Measurements from ENCODE around the gene RBPMS2.
A peak's percentile ranks its signal among the peaks of the same experiment; 100 is the strongest.

Gene RBPMS2

DNA sequence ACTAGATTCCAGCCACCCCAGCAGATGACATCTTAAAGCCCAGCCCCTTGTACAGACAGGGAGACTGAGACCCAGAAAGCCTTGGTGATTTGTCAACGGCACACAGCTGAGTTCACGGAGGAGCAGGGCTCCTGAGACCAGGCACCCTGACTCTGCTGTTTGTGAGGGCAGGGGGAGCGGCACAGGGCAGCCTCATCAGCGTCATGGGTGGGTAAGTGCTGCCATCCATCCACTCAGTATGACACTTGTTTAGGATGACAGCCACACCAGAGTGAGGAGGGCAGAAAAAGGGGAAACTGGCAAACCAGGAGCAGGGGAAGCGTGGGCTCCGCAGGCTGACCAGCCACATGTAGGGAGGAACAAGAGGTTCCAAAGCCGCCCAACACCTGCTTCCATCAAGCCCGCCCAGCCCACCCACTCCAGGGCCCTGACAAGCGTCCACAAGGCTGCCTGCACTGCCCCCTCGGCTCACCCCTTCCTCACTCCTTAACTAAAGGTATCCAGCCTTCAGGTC is 19.9 kb downstream of the RBPMS2 start:
- H3K4me3 ChIP-seq (replicated peaks in 1 of 2; ENCODE audit: low read depth in 2 of 2, low read length in 2 of 2): no peak overlapping the region
- no peak for DNase-seq (ENCODE audit: low read depth in 2 of 2)

DNA sequence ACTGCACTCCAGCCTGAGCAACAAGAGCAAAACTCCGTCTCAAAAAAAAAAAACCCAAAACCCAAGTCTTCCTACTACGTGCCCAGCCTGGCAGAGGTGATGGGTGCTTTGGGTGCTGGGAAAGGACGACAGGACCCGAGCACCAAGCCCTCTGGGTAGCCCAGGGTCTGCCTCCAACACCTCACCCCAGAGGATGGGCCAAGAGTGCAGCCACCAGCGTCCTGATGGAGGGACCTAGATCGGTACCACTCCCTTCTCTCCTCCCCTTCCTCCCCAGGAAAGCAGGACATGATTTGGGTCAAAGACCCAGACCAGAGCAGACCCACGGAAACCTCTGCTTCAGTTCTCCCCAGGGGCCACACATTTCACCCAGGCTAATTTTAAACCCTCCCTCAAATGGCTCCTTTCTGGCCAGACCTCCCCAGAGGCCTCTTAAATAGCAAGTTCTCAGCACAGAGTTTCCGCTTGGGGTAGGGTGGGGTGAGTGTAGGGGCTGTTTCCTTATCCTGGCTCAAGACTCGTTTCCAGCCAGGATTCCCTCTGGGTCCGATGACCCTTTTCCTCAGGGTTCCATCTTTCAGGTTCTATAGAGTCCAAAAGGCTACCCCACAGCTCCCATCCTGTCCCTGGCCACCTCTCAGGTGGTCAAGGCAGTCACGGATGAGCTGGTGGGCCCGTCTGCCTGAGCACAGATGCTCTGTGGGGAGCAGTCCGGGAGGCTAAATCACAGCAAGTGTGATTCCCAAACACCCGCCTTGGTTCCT is 20.5 kb downstream of the RBPMS2 start:
- no peak for DNase-seq (ENCODE audit: low read depth in 2 of 2)
- TF ChIP-seq CTCF (IDR thresholded peaks at IDR 0.05; ENCODE audit: low read depth, low read length): no peak
- H3K4me3 ChIP-seq (replicated peaks in 1 of 2; ENCODE audit: low read depth in 2 of 2, low read length in 2 of 2): no peak overlapping the region

More for the DNA sequence above, 19.9 kb downstream of the RBPMS2 start:
- TF ChIP-seq CTCF (IDR thresholded peaks at IDR 0.05; ENCODE audit: low read depth, low read length): no peak

GRCh38 chr15:64753480-64754185 is 21.8 kb downstream of the RBPMS2 start:
- no peak for DNase-seq (ENCODE audit: low read depth in 2 of 2)
- no peak for TF ChIP-seq CTCF (IDR thresholded peaks at IDR 0.05; ENCODE audit: low read depth, low read length)
- no peak overlapping the region for H3K4me3 ChIP-seq (replicated peaks in 1 of 2; ENCODE audit: low read depth in 2 of 2, low read length in 2 of 2)

DNA sequence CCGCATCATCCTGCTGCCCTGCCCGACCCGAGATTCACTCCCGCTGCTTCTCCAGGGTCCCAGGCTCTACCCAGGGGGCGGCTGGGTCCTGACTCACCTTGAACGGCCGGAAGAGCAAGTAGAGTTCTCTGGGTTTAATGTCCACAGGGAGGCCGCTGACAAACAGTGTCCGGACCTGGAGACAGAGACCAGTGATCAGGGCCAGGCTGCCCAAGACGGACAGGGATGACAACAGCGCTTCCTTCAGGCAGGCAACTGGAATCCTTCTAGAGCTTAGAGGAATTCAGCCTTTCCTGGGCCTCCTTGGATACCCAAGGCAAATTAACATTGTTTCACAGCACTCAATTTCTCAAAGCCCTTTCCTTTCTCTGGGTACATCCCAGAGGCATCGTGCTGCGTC is 23.9 kb downstream of the RBPMS2 start:
- no peak for DNase-seq (ENCODE audit: low read depth in 2 of 2)
- no peak overlapping the region for H3K4me3 ChIP-seq (replicated peaks in 1 of 2; ENCODE audit: low read depth in 2 of 2, low read length in 2 of 2)
- TF ChIP-seq CTCF (IDR thresholded peaks at IDR 0.05; ENCODE audit: low read depth, low read length): no peak

DNA sequence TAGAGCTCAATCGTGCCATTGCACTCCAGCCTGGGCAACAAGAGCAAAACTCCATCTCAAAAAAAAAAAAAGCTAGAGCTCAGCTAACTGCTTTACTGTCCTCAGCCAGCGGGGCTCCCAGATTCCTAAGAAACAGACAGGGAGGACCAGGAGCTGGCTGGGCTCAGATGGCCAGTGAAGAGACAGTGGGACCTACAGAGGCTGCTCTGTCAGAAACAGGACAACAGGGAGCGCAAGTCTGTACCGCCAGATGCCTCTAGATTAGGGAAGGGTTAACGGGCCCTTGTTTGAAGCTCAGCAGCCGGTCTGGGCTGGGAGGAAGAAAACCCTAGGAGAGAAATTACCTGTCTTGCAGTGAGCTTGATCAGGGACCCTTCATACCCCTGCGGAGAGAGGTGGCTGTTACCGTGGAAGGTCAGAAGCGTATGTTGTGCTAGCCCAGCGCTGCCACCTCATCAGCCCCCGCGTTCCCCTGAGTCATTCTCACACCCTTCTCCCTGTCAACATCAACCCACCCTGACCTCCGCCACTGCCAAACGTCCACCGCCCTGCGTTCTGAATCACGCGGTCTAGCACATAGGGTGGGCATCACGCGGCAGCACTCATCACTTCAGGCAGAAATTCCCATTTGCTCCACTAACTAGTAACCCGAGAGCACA is 25.3 kb downstream of the RBPMS2 start:
- no peak overlapping the region for H3K4me3 ChIP-seq (replicated peaks in 1 of 2; ENCODE audit: low read depth in 2 of 2, low read length in 2 of 2)
- no peak for TF ChIP-seq CTCF (IDR thresholded peaks at IDR 0.05; ENCODE audit: low read depth, low read length)
- peak; percentile 14 to 56 for DNase-seq (ENCODE audit: low read depth in 2 of 2)

DNA sequence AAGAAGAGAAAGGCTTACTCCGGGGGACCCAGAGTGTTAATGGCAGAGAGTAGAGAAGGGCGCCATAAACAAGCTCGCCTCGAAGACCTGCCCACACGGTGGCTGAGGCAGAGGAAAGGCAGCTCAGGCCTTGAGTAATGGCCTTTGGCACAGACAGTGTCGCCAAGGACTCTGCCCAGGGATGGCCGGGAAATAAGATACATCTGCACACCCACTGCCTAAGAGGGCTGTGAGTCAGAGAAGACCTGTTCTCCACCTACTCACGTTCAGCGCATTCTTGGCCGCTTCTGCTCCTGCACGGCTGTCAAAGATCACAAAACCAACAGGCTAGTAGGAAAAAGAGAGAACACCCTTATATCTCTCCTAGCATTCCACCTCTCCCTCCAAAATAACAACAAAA is 26.2 kb downstream of the RBPMS2 start:
- DNase-seq (ENCODE audit: low read depth in 2 of 2): peak; percentile 36 to 52
- H3K4me3 ChIP-seq (replicated peaks in 1 of 2; ENCODE audit: low read depth in 2 of 2, low read length in 2 of 2): no peak overlapping the region
- no peak for TF ChIP-seq CTCF (IDR thresholded peaks at IDR 0.05; ENCODE audit: low read depth, low read length)

Measured in cardiac fibroblast (primary cell).